ENCODE results near the gene RFPL3. TPM values are rescaled to one million over a fixed set of nuclear protein-coding genes. Genes with fewer than 3 reads are reported as not detected.

Gene RFPL3
- total and polyA plus RNA-seq, 2 donors (not counting 1 experiment from before 2014, with no cell fraction given) = not detected

DNA sequence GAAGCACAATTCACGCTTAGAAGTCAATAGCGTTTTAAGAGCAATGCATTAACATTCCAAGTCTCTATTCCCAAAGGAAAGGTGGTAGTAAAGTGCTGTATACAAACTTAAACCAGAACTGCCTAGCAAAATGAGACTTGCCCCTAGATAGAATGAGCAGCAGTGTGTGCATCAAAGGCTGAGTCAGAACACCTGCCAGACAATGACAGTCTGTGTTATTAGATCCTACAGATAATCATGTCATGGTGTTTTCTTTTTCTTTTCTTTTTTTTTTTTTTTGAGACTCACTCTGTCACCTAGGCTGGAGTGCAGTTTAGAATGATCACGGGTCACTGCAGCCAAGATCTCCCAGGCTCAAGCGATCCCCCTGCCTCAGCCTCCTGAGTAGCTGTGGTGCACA is 52.8 kb downstream of the RFPL3 start:
- POLR2A ChIA-PET = no interaction called here
- H3K4me3 ChIP-seq (ENCODE audit: control extremely low read depth in 1 of 5, extremely low read depth in 1 of 5, insufficient read depth in 1 of 5, low read depth in 2 of 5, low read length in 4 of 5) = peak overlapping the region in 3 of 5 experiments; percentile 95 to 99 (median 99)

More for the DNA sequence above, 52.8 kb downstream of the RFPL3 start:
- peak overlapping the region; percentile 6 for H3K27ac Mint-ChIP-seq
- Histone ChIP-seq H3K36me3 (replicated peaks in 1 of 2; ENCODE audit: control extremely low read depth in 1 of 2, control insufficient read depth in 1 of 2, extremely low read depth in 1 of 2, insufficient read depth in 2 of 2, low read length in 1 of 2) (peaks cover 10 to 20% of the 10 kb centered on the region in 2 experiments), H3K4me2 (replicated peaks; ENCODE audit: low read depth, low read length, poor library complexity, severe bottlenecking) (peak overlapping the region; percentile 87), H3K27me3 (replicated peaks in 1 of 4; ENCODE audit: control extremely low read depth in 1 of 4, control insufficient read depth in 3 of 4, insufficient read depth in 4 of 4, low read length in 3 of 4) (no peaks in the 10 kb centered on the region), H3K9me3 (ENCODE audit: control extremely low read depth in 1 of 3, control insufficient read depth in 2 of 3, insufficient read depth in 1 of 3, low read length in 2 of 3) (peaks cover 0 to 5% (median 1%) of the 10 kb centered on the region in 3 donors), H3K79me2 (ENCODE audit: control insufficient read depth, insufficient read depth, low read length) (peaks cover 35% of the 10 kb centered on the region), H3K4me1 (ENCODE audit: control insufficient read depth in 2 of 2, insufficient read depth in 2 of 2, low read length in 2 of 2) (peaks cover 47 to 48% of the 10 kb centered on the region in 2 donors), H3K27ac (ENCODE audit: low read length in 2 of 2) (peak overlapping the region in 1 of 2 donors; percentile 91), H4K20me1 (ENCODE audit: control insufficient read depth, insufficient read depth, low read length, poor library complexity, severe bottlenecking) (no peaks in the 10 kb centered on the region), H2AFZ (ENCODE audit: insufficient read depth, low read depth, low read length, poor library complexity, severe bottlenecking) (no peak overlapping the region), H3K9ac (ENCODE audit: low read length) (no peak overlapping the region)
- DNase-seq = no peak
- peaks cover 65% of the 10 kb centered on the region for H3K4me1 Mint-ChIP-seq
- ATAC-seq (ENCODE audit: low read depth) = no peak
- WGBS (ENCODE audit: insufficient coverage) = 100% methylated on average over 2 of the region's 4 CpGs
- TF ChIP-seq, protein P1, sequence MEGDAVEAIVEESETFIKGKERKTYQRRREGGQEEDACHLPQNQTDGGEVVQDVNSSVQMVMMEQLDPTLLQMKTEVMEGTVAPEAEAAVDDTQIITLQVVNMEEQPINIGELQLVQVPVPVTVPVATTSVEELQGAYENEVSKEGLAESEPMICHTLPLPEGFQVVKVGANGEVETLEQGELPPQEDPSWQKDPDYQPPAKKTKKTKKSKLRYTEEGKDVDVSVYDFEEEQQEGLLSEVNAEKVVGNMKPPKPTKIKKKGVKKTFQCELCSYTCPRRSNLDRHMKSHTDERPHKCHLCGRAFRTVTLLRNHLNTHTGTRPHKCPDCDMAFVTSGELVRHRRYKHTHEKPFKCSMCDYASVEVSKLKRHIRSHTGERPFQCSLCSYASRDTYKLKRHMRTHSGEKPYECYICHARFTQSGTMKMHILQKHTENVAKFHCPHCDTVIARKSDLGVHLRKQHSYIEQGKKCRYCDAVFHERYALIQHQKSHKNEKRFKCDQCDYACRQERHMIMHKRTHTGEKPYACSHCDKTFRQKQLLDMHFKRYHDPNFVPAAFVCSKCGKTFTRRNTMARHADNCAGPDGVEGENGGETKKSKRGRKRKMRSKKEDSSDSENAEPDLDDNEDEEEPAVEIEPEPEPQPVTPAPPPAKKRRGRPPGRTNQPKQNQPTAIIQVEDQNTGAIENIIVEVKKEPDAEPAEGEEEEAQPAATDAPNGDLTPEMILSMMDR (IDR thresholded peaks at IDR 0.05) = no peak
- no peak for TF ChIP-seq EZH2 (IDR thresholded peaks at IDR 0.05; ENCODE audit: borderline replicate concordance, insufficient read depth, low read depth, low read length, poor library complexity, severe bottlenecking)
- peak overlapping the region; percentile 97 for H3K4me3 Mint-ChIP-seq
- H3K9me3 Mint-ChIP-seq (ENCODE audit: insufficient read depth) = no peaks in the 10 kb centered on the region
- intact Hi-C loops (cut with micrococcal nuclease) = loop anchor here (2.0 to 10.0 kb wide), 3 partner anchors 20 to 1436 kb away; no protein-coding TSS in a partner anchor
- H3K27me3 Mint-ChIP-seq = peaks cover under 1% of the 10 kb centered on the region
- CTCF ChIA-PET = no interaction called here

Small RNAs within 50 kb of the gene (small RNA-seq; reads per million reads assigned to genes)
- gene AL021937.2 (ENCODE audit: insufficient read length, low read depth, low replicate concordance) (not detected), gene IGLVIVOR22-2 (ENCODE audit: insufficient read length, low read depth, low replicate concordance) (not detected), gene RF02171 (ENCODE audit: insufficient read length, low read depth, low replicate concordance) (not detected), gene RF02172 (ENCODE audit: insufficient read length, low read depth, low replicate concordance) (not detected)

Other genes starting within 250 kb of the RFPL3 start
- not detected in 2 replicates for gene C22orf42, start 198.6 kb upstream of the RFPL3 start, total RNA-seq
- not detected in 2 replicates for gene C22orf42, start 198.6 kb upstream of the RFPL3 start, polyA plus RNA-seq
- not detected in 2 replicates for gene RFPL2, start 152.8 kb upstream of the RFPL3 start, total RNA-seq
- 0.09 TPM in 1 of 2 replicates, not detected in the other for gene RFPL2, start 152.8 kb upstream of the RFPL3 start, polyA plus RNA-seq
- gene SLC5A4, start 102.5 kb upstream of the RFPL3 start, total RNA-seq = not detected in 2 replicates
- not detected in 2 replicates for gene SLC5A4, start 102.5 kb upstream of the RFPL3 start, polyA plus RNA-seq
- 60.1 and 60.6 TPM in 2 replicates for gene RTCB, start 54.4 kb downstream of the RFPL3 start, total RNA-seq
- gene RTCB, start 54.4 kb downstream of the RFPL3 start, polyA plus RNA-seq = 32.8 and 49.0 TPM in 2 replicates
- not detected in 2 replicates for gene BPIFC, start 106.6 kb downstream of the RFPL3 start, total RNA-seq
- not detected in 2 replicates for gene BPIFC, start 106.6 kb downstream of the RFPL3 start, polyA plus RNA-seq
- gene FBXO7, start 116.9 kb downstream of the RFPL3 start, total RNA-seq = 103 and 106 TPM in 2 replicates
- 66.2 and 72.3 TPM in 2 replicates for gene FBXO7, start 116.9 kb downstream of the RFPL3 start, polyA plus RNA-seq